A549 treated with AZD9567 at 1 μM for 4 hours (cell line): ENCODE measurements around the gene RAB33A. TPM values are rescaled to one million over a fixed set of nuclear protein-coding genes. Genes with fewer than 3 reads are reported as not detected.

Experiments used
- total RNA-seq: library from RNA; stranded (reverse); fragments of 200-300 nt; extraction: Qiagen RNA extraction; gene quantifications from 5 replicates; pipeline ENCODE4 v1.2.3, GENCODE V29; 2022; ENCODE audit not compliant: insufficient read depth

Gene RAB33A
- total RNA-seq, result 0.14 to 0.21 TPM (median 0.19 TPM) in 4 of 5 replicates, not detected in the other

DNA sequence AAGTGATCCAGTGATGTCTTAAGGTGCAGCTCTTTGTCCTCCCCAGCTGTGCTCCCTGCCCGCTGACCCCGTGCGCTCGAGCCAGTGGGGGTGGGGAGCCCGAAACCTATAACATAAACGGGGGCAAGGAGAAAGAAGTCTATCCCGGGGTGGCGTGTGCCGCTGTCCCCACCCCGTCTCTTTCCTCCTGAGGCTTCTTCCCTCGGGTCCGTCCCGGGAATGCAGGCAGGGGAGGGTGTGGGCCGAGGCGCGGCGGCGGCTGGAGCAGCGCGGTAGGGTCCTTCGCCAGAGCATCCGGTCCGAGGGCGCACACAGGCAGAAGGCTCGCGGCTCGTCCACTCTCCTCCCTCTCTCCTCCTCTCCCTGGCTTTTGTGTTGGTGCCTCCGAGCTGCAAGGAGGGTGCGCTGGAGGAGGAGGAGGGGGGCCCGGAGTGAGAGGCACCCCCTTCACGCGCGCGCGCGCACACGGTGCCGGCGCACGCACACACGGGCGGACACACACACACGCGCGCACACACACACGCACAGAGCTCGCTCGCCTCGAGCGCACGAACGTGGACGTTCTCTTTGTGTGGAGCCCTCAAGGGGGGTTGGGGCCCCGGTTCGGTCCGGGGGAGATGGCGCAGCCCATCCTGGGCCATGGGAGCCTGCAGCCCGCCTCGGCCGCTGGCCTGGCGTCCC lies at the start of gene RAB33A:
TSS of gene RAB33A (plus strand) at position 517 of the 681 bp plus-strand sequence. CDS start at position 618, 101 bp downstream.

DNA sequence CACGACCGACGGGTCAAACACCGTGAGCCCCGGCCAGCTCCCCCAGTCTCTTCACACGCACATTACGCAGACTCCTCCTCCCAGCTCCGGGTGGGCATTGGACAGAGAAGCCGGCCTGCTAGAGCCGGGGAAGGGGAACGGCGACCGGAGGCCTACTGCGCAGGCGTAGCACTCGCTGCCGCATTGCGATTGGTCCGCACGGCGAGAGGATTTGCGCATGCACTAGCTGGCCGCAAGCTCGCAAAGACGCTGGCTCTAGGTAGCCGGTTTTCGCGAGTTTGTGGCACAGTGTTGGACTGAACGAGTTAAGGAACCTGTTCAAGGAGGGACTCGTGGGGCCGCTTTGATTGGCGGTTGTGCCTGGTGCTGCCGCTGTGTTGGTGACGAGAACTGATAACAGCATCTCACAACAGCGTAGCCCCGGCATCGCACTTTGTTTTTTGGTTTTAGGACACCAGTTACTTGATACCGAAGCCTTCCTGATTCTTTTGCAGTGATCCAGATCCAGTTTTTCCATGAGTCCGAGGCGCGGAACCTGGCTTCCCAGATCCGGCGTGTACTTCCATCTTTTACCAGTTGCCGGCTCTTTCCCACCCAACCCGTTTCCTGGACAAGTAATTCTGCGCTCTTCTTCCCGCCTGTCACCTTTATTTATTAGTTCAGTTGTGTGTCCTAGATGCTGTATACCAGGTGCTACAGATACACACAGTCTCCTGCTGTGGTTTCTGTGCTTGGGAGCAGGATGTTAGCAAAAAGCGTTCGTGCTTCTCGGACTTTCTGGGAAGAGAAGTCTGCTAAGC lies 5.9 kb upstream of the RAB33A start, which contains the start of gene AIFM1:
TSS of gene AIFM1 (minus strand) at position 139 of the 800 bp plus-strand sequence. CDS start 185 bp downstream, outside the sequence.

Other genes starting within 250 kb of the RAB33A start
- 8.1 to 15.4 TPM (median 11.4 TPM) in 5 replicates for gene BCORL1, start 189.3 kb upstream of the RAB33A start, total RNA-seq
- gene ELF4, start 61.5 kb upstream of the RAB33A start, total RNA-seq, result 24.4 to 26.4 TPM (median 25.8 TPM) in 5 replicates
- 68.0 to 87.4 TPM (median 69.4 TPM) in 5 replicates for gene AIFM1, start 6.1 kb upstream of the RAB33A start, total RNA-seq
- 2.8 to 4.5 TPM (median 3.4 TPM) in 5 replicates for gene ZNF280C, start 96.9 kb downstream of the RAB33A start, total RNA-seq
- gene SLC25A14, start 168.0 kb downstream of the RAB33A start, total RNA-seq, result 12.7 to 19.1 TPM (median 18.4 TPM) in 5 replicates
- not detected in 5 replicates for gene GPR119, start 213.7 kb downstream of the RAB33A start, total RNA-seq
- 25.6 to 41.6 TPM (median 27.9 TPM) in 5 replicates for gene RBMX2, start 230.0 kb downstream of the RAB33A start, total RNA-seq